Left ventricle myocardium inferior (tissue), 1 donor: ENCODE results near the gene ADAM19. TPM values are rescaled to one million over a fixed set of nuclear protein-coding genes. Genes with fewer than 3 reads are reported as not detected.

Experiments used
- DNase-seq: peaks from one replicate; pipeline ENCODE4 v3.0.0-alpha.2; 2020
- H3K27ac ChIP-seq: fragments of 200-600 bp; replicated peaks from 2 replicates; pipeline ENCODE4 v1.8.0; 2021
- H3K27me3 ChIP-seq: fragments of 200-600 bp; 2 replicates; pipeline ENCODE4 v1.8.0; 2021; ENCODE audit warnings: low read depth
- H3K36me3 ChIP-seq: fragments of 200-600 bp; 2 replicates; pipeline ENCODE4 v1.8.0; 2021
- H3K4me1 ChIP-seq: fragments of 200-600 bp; 2 replicates; pipeline ENCODE4 v1.8.0; 2021
- H3K4me3 ChIP-seq: fragments of 200-600 bp; 2 replicates; pipeline ENCODE4 v1.8.0; 2021; ENCODE audit warnings: mild to moderate bottlenecking, moderate library complexity
- H3K9me3 ChIP-seq: fragments of 200-600 bp; replicated peaks from 2 replicates; pipeline ENCODE4 v1.8.0; 2021
- intact Hi-C: fragments of 100-400 bp; cut with micrococcal nuclease; formaldehyde crosslinking; loops from one replicate; pipeline ENCODE4 v1.11.0; 2022
- total RNA-seq: library from RNA; stranded (reverse); fragmentation: NEBNext Ultra II Directional; extraction: Animal tissue kit (Norgen Biotek cat#: 25700); gene quantifications from one replicate; pipeline ENCODE4 v1.2.1, GENCODE V29; 2021
- TF ChIP-seq, protein P1 (sequence below): fragments of 200-600 bp; IDR thresholded peaks from 2 replicates; pipeline ENCODE4 v1.8.0; 2021; ENCODE audit warnings: antibody characterized with exemption, mild to moderate bottlenecking, borderline replicate concordance
- donor health status: DM: no; HTN: yes; CAD: no; lungs with severe emphysema.

ADAM19 gene
- total RNA-seq, 1 donor from 2014 or later: 17.7 TPM

DNA sequence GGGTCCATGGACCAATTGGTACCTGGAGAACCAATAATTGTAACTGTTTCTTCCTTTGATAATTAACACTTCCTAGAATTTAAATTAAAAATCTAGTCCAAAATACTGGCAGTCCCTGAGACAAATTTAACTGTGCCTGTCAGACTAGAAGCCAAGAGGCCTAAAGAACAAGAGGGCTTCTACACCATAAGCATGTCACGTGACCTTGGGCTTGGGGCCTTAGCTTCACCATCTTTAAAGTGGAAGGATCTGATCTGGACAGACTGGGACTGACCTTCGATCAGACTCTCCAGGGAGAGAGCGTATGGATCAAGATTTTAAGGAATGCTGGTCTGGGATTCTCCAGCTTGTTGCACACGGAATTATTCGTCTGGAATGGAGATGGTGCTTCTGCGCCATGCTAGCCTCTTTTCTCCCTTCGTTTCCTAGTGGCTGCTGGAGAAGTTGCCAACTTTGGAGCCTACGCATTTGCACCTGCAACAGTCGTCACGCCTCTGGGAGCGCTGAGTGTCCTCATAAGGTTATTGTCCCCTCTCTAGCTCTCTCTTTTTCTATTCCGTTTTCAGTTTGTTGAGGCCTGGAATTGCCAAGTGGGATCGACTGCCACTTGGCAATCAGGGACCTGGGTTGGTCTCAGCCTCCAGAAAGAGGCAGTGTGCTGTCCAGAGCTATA is 107.1 kb downstream of the ADAM19 start:
- H3K36me3 ChIP-seq: no peaks in the 10 kb centered on the region
- H3K4me3 ChIP-seq: no peak overlapping the region
- H3K4me1 ChIP-seq: peaks cover 15% of the 10 kb centered on the region
- H3K27ac ChIP-seq: no peak overlapping the region
- peaks cover 5% of the 10 kb centered on the region for H3K27me3 ChIP-seq
- TF ChIP-seq, protein P1, sequence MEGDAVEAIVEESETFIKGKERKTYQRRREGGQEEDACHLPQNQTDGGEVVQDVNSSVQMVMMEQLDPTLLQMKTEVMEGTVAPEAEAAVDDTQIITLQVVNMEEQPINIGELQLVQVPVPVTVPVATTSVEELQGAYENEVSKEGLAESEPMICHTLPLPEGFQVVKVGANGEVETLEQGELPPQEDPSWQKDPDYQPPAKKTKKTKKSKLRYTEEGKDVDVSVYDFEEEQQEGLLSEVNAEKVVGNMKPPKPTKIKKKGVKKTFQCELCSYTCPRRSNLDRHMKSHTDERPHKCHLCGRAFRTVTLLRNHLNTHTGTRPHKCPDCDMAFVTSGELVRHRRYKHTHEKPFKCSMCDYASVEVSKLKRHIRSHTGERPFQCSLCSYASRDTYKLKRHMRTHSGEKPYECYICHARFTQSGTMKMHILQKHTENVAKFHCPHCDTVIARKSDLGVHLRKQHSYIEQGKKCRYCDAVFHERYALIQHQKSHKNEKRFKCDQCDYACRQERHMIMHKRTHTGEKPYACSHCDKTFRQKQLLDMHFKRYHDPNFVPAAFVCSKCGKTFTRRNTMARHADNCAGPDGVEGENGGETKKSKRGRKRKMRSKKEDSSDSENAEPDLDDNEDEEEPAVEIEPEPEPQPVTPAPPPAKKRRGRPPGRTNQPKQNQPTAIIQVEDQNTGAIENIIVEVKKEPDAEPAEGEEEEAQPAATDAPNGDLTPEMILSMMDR: no peak
- no peaks in the 10 kb centered on the region for H3K9me3 ChIP-seq
- intact Hi-C loops: no loop called here
- no peak for DNase-seq

DNA sequence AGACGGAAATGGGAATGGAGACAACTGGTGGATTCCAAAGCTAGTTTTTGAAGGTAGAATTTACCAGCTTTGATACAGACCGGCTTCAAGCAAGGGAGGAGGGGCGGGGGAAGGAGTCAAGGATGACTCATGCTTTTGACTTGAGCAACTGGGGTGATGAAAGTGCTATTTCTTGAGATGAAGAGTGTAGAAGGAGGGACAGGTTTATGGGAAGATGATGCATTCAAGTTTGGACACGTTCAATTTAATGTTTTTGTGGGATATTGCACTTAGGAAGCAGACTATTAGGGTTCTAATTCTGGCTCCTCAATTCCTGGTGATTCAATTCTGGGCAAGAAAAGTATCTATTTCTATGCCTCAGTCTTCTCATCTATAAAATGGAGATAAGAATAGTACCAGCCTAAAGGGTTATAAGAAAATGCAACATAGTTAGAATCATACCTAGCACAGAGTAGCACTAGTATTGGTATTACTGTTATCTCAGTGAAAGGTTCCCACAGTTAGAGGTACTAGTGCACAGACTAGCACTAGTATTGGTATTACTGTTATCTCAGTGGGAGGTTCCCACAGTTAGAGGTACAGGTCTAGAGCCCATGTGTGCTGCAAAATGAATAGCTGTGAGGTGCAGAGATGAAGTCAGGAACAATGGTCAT is 110.9 kb downstream of the ADAM19 start:
- H3K9me3 ChIP-seq: no peaks in the 10 kb centered on the region
- no peak overlapping the region for H3K4me3 ChIP-seq
- TF ChIP-seq, protein P1: no peak
- peaks cover 38% of the 10 kb centered on the region for H3K27me3 ChIP-seq
- intact Hi-C loops: no loop called here
- no peaks in the 10 kb centered on the region for H3K36me3 ChIP-seq
- peaks cover 11% of the 10 kb centered on the region for H3K4me1 ChIP-seq
- DNase-seq: no peak
- H3K27ac ChIP-seq: no peak overlapping the region

DNA sequence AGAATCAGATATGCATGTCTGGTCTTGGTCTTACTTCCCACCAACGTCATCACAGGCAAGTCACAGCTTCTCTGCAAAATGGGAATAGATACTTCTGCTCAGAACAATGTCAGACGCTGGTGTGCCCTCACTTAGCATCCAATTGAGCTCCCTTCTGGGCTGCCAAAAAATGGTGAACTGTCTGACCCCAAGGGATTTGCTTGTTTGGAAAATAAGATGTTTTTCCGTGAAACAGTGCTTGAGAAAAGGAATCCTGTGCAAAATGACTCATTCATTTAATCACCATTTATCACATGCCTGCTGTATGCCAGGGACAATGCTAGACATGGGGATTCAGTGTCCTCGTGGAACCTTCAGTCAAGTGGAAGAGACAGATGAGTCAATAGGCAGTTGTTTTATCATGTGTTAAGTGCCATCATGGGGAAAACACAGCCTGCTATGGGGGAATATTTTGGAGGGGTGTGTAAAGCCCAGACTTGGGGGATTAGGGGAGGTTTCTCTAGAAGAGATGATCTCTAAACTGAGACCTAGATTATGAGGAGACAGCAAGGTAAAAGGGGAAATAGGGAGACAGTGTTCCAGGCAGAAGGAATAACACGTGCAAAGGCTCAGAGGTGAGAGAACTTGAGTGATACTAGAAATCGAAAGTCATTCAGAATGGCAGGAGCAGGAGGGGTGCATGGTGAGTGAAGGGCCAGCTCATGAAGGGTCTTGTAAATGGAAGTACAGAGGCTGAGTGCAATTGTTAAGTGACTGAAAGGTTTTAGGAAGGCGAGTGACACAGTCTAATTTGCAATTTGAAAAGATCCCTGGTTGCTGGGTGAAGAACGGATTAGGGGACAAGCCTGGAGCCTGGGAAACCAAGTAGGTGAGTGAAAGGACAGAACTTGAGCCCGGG is 111.7 kb downstream of the ADAM19 start:
- no peaks in the 10 kb centered on the region for H3K9me3 ChIP-seq
- DNase-seq: no peak
- H3K4me1 ChIP-seq: peaks cover 11% of the 10 kb centered on the region
- intact Hi-C loops: no loop called here
- H3K4me3 ChIP-seq: no peak overlapping the region
- peaks cover 39% of the 10 kb centered on the region for H3K27me3 ChIP-seq
- H3K27ac ChIP-seq: peak overlapping the region; percentile 16
- H3K36me3 ChIP-seq: no peaks in the 10 kb centered on the region
- TF ChIP-seq, protein P1: no peak

DNA sequence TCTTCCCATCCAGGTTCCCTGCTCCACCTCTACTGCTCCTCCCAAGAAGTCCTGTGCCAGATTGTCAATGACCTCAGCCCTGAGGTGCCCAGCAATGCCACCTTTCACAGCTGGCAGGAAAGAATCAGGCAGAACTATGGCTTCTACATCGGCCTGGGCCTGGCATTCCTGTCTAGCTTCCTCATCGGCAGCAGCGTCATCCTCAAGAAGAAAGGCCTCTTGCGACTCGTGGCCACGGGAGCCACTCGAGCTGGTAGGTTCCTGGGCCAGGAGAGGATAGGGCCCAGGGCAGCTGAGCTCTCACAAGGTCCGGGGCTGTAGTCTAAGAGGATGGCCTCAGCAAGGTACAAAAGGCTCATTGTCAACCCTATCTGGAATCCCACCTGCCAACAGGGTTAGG is 112.5 kb downstream of the ADAM19 start:
- TF ChIP-seq, protein P1: no peak
- no peaks in the 10 kb centered on the region for H3K9me3 ChIP-seq
- intact Hi-C loops: no loop called here

DNA sequence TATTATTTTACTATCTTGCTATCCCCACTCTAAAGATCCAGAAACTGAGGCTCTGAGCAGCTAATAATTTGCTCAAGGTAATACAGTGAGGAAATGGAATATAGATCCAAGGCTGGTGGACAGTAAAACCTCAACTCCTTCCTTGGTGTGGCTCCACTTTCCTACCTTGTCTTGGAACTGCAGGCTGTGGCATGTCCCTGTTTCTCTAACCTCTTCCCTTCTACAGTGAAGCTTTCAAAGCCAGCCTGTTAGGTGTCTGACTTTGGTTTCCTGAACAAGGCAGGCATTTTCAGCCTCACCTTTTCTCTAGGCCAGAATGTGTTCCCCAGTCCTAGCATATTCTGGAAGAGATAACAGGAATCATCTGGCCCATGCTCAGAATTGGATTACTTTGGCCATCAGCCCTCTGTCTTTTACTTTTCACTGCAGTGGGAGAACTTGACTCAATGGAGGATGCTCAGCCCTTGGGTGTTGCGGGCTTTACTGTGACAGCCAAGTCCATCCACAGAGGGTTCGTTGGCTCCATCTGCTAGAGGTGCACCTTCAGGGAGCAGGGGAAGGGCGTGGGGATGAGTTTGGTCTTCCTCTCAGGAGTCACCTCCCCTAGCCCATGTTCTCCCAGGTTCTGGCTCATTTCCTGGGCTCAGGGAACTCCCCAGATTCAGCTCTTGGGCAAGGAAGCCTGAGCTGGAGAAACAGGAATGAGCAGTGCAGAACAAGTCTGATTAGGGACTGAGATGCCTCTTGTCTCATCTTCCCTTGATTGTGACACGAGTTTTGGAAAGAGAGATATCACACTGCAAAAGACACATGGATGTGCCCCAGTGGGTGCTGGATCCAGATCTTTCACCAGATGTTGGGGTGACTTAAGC is 114.4 kb downstream of the ADAM19 start:
- intact Hi-C loops: no loop called here
- no peak overlapping the region for H3K4me3 ChIP-seq
- H3K27ac ChIP-seq: no peak overlapping the region

More for the DNA sequence above, 112.5 kb downstream of the ADAM19 start:
- Histone ChIP-seq H3K27me3 (peaks cover 39% of the 10 kb centered on the region), H3K27ac (no peak overlapping the region), H3K36me3 (no peaks in the 10 kb centered on the region), H3K4me3 (no peak overlapping the region), H3K4me1 (peaks cover 11% of the 10 kb centered on the region)
- no peak for DNase-seq

More for the DNA sequence above, 114.4 kb downstream of the ADAM19 start:
- no peak for DNase-seq
- TF ChIP-seq, protein P1: no peak
- Histone ChIP-seq H3K36me3 (no peaks in the 10 kb centered on the region), H3K4me1 (peaks cover 11% of the 10 kb centered on the region), H3K9me3 (no peaks in the 10 kb centered on the region), H3K27me3 (peaks cover 39% of the 10 kb centered on the region)
